Effector memory CD4-positive, alpha-beta T cell (primary cell): ENCODE results near the gene VWA3B.
"Not testable (repeated sequence)": the region's sequence is repeated elsewhere in the genome, so short reads cannot be mapped to it uniquely, and the experiment has no call there.

ENCODE experiments used
- DNase-seq, 3 donors: peaks; one replicate each; pipeline ENCODE4 v3.0.0-alpha.2; 2020
- H3K27ac ChIP-seq: 2 replicates; pipeline ENCODE4 v1.7.0; 2013; ENCODE audit warnings: mild to moderate bottlenecking, low read length, moderate library complexity; ENCODE audit not compliant: insufficient read depth, poor library complexity, severe bottlenecking
- H3K27me3 ChIP-seq: replicated peaks from 2 replicates; pipeline ENCODE4 v1.7.0; 2013; ENCODE audit warnings: mild to moderate bottlenecking, low read length; ENCODE audit not compliant: insufficient read depth, control insufficient read depth, poor library complexity, severe bottlenecking
- H3K36me3 ChIP-seq: 2 replicates; pipeline ENCODE4 v1.7.0; 2013; ENCODE audit warnings: mild to moderate bottlenecking, low read length, moderate library complexity; ENCODE audit not compliant: control insufficient read depth, insufficient read depth
- H3K4me1 ChIP-seq: 2 replicates; pipeline ENCODE4 v1.7.0; 2013; ENCODE audit warnings: low read length, mild to moderate bottlenecking; ENCODE audit not compliant: control insufficient read depth, insufficient read depth, poor library complexity, severe bottlenecking
- H3K4me3 ChIP-seq: 2 replicates; pipeline ENCODE4 v1.7.0; 2013; ENCODE audit warnings: low read length, low read depth, mild to moderate bottlenecking; ENCODE audit not compliant: insufficient read depth, poor library complexity, severe bottlenecking
- H3K9me3 ChIP-seq: 2 replicates; pipeline ENCODE4 v1.7.0; 2013; ENCODE audit warnings: mild to moderate bottlenecking, low read length, moderate library complexity; ENCODE audit not compliant: control insufficient read depth

The VWA3B gene

DNA sequence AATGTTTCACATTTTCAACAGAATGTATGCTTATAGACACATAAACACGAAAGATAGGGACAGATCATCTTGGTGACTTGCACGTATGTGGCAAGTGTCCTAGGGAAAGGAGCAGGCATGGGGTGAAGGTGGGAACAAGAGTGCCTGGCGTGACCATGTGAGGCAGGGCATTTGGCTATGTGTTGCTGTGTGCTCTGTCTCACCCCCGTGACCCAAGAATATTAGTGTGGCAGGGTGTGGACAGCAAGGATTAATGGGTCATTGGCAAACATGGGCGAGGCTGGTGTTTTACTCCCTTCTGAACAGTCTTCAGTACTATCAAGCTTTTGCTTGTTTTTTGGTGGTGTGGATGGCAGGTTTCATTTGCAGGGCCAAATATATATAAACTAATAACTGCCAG lies 1.3 kb upstream of the VWA3B start:
- Histone ChIP-seq H3K27ac (no peak overlapping the region), H3K9me3 (no peaks in the 10 kb centered on the region), H3K27me3 (peaks cover 19% of the 10 kb centered on the region), H3K4me3 (no peak overlapping the region), H3K36me3 (no peaks in the 10 kb centered on the region), H3K4me1 (peaks cover 9% of the 10 kb centered on the region)
- no peak for DNase-seq

DNA sequence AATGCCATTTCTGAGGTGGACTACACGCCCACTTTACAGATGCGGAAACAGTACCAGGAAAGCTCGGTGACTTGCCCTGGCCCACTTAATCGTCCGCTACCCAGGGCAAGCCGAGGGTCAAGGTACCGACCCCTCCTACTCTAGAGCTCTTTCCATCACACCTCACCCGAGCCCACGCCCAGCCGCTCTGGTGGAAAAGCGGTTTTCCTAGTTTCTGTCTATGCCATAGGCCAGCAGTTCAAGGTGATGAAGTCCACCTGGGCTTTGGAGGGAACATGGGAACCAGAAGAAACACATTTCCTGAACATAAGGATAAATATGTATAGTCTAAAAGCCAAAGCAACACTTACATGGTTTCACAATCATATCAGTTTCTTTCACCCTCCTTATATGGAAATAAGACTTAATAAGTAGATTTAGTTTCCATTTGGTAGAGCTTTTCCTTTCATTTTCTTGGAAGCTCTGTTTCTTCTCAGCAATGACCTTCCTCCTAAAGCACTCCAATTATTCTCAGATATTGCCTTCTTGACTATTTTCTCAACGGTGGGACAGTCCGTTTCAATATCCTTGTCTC lies 567 bp downstream of the VWA3B start:
- Histone ChIP-seq H3K27ac (no peak overlapping the region), H3K4me3 (peak overlapping the region; percentile 30), H3K36me3 (no peaks in the 10 kb centered on the region), H3K4me1 (peaks cover 9% of the 10 kb centered on the region), H3K27me3 (peaks cover 19% of the 10 kb centered on the region), H3K9me3 (no peaks in the 10 kb centered on the region)
- no peak for DNase-seq

DNA sequence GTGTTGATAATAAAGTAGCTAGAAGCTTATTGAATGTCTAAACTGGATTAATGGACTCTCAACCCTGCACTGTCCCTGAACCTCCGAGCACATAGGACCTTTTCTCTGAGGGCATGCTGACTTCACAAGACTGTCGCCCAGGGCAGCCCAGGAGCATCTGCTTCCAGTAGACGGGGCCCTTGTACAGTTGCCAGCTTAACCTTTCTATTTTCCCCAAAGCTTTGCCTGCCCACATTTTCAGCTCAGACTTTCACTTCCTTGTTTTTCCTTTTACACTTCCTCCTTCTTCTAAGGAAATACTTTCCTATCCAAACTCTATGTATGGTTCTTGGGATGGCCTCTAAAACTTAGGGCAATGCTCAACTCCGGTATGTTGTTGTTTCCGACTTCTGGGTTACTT lies 1.3 kb downstream of the VWA3B start:
- no peak overlapping the region for H3K4me3 ChIP-seq
- DNase-seq: no peak
- H3K27me3 ChIP-seq: peaks cover 19% of the 10 kb centered on the region
- no peaks in the 10 kb centered on the region for H3K9me3 ChIP-seq
- no peak overlapping the region for H3K27ac ChIP-seq
- H3K36me3 ChIP-seq: no peaks in the 10 kb centered on the region
- peaks cover 9% of the 10 kb centered on the region for H3K4me1 ChIP-seq

DNA sequence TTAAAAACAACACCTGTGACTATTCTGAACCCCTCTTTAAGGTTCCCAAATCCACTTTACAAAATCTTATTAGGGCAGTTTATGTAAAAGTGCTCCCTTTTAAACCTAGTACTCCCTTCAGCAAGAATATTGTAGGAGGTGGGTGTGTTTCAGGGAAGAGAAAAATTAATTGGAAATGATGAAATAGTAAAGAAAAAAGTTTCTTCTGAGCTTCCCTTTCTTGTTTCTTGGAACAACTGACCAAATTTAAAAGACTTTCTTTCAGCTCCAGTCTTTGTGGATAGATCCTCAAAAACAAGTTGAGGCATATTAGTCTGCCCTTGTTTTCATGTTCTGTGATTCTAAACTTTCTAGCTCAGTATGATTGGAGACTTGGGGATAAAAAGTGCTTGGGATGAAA lies 3.0 kb downstream of the VWA3B start:
- H3K27ac ChIP-seq: no peak overlapping the region
- no peak overlapping the region for H3K4me3 ChIP-seq
- H3K27me3 ChIP-seq: peaks cover 15% of the 10 kb centered on the region
- no peaks in the 10 kb centered on the region for H3K9me3 ChIP-seq
- DNase-seq: no peak
- H3K4me1 ChIP-seq: peaks cover 9% of the 10 kb centered on the region
- H3K36me3 ChIP-seq: no peaks in the 10 kb centered on the region

DNA sequence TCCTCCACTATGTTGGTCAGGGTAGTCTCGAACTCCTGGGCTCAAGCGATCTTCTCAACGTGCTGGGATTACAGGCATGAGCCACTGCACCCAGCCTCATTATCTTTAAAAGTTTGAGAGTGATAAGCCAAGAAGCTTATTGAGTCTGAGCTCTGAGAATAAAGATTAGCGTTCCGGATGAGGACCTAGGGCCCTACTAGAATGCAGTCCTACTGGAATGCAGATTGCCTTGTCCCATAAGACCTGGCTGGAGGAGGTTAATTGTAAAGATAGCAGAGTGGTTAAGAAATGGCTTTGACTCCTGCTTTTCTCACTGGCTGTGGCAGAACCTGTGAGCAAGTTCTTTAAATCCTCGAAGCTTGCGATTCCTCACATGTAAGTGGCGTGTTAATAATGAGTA lies 4.0 kb downstream of the VWA3B start:
- no peaks in the 10 kb centered on the region for H3K9me3 ChIP-seq
- H3K4me3 ChIP-seq: no peak overlapping the region
- no peak overlapping the region for H3K27ac ChIP-seq
- H3K27me3 ChIP-seq: peaks cover 15% of the 10 kb centered on the region
- H3K36me3 ChIP-seq: no peaks in the 10 kb centered on the region
- DNase-seq: no peak
- peaks cover 9% of the 10 kb centered on the region for H3K4me1 ChIP-seq

DNA sequence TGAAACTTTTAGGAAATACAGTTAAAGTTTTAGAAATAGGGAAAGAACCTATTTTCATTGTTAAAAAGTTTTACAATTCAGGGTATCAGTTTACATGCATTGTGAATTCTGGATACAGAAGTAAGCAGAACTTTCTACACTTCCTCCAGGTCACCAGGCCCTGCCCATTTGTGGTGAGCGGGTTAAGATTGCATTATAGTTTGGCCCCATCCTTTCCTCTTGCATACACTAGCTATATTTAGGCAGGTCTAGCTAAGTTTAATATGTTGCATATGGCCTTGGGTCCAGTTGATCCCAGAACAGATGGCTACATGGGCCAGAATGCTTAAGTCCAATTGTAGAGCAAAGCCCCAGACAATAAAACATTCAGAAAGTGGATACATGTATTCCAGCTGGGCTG lies 4.8 kb downstream of the VWA3B start:
- Histone ChIP-seq H3K4me1 (peaks cover 8% of the 10 kb centered on the region), H3K36me3 (no peaks in the 10 kb centered on the region), H3K4me3 (no peak overlapping the region), H3K27ac (no peak overlapping the region), H3K27me3 (peaks cover 9% of the 10 kb centered on the region), H3K9me3 (no peaks in the 10 kb centered on the region)
- no peak for DNase-seq

DNA sequence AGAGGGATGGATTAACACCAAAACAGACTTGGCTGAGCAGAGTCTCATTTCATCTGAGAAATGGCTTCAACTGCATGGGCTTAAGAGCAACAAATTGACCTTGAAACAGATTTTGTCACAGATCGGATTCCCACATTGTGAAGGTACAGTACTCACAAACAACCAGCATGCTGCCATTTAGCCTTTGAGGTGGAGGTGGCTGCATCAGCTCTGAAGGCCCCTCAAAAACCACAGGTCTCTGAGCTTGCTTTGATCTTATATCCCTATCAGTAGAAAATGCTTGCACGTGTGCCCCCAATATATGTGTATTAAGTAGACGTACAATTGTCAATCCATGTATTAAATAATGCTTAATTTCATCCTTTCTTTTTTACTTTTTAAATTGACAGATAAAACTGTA lies 6.2 kb downstream of the VWA3B start:
- no peak overlapping the region for H3K27ac ChIP-seq
- no peaks in the 10 kb centered on the region for H3K36me3 ChIP-seq
- H3K4me3 ChIP-seq: no peak overlapping the region
- H3K4me1 ChIP-seq: no peaks in the 10 kb centered on the region
- H3K9me3 ChIP-seq: no peaks in the 10 kb centered on the region
- no peaks in the 10 kb centered on the region for H3K27me3 ChIP-seq
- no peak for DNase-seq

DNA sequence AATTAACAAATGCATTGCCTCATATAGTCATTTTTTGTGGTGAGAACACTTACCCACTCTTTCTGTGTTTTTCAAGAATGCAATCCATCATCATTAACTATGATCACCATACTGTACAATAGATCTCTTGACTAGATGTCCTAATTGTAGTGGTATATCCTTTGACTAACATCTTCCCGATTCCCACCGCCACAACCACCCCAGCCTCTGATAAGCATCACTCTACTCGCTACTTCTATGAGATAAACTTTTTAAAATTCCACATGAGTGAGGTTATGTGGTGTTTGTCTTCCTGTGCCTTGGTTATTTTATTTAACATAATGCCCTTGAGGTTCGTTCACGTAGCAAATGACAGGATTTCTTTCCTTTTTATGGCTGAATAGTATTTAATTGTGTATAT lies 6.6 kb downstream of the VWA3B start:
- Histone ChIP-seq H3K36me3 (no peaks in the 10 kb centered on the region), H3K27me3 (no peaks in the 10 kb centered on the region), H3K9me3 (no peaks in the 10 kb centered on the region), H3K4me3 (no peak overlapping the region), H3K27ac (no peak overlapping the region), H3K4me1 (no peaks in the 10 kb centered on the region)
- DNase-seq: no peak

DNA sequence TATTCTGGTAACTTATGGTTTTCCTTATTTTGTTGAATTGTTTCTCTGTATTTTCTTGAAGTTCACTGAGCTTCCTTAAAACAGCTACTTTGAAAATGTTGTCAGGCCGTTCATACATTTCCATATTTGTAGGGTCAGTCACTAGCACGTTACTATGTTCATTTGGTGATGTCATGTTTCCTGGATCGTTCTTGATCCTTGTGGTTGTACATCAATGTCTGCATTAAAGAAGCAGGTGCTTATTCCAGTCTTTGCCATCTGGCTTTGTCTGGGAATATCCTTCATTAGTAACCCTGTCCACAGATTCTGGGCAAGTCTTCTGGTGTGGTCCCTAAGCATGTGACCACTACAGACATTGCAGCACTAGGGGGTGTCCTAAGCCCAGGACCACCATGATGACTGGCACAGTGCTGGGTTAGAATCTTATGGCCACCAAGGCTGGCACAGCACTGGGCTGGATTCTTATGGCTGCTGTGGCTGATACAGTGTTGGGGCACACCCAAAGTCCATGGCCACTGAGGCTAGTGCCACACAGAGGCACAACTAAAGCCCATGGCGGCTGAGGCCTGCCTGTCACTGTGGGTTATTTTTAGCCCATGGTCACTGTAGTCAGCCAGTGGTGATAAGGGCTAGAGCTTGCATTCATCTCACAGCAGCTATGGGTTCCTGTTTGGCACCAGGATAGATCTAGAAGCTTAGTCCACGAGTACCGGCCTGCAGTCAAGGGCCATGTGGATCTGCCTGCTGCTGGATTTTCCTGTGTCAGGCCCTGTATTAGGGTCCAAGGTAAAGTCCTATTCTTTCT lies 13.2 kb downstream of the VWA3B start:
- H3K9me3 ChIP-seq: no peaks in the 10 kb centered on the region
- no peak overlapping the region for H3K4me3 ChIP-seq
- H3K36me3 ChIP-seq: no peaks in the 10 kb centered on the region
- no peak for DNase-seq
- H3K4me1 ChIP-seq: no peaks in the 10 kb centered on the region
- H3K27me3 ChIP-seq: no peaks in the 10 kb centered on the region
- H3K27ac ChIP-seq: no peak overlapping the region

DNA sequence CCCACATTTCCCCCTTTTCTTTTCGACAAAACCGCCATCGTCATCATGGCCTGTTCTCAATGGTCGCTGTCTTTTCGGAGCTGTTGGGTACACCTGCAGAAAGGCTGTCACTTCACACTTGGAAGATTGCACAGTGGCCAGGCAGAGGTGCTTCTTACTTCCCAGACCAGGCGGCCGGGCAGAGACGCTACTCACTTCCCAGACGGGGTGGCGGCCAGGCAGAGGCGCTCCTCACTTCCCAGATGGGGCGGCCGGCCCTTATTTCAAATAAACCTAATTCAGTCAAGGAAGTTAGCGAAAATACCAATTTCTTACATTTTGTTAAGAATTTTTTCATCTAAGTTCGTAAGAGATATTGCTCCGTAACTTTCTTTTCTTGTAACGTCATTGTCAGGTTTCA lies 15.3 kb downstream of the VWA3B start:
- not testable (repeated sequence) for H3K9me3 ChIP-seq, DNase-seq, H3K4me1 ChIP-seq, H3K36me3 ChIP-seq, H3K27me3 ChIP-seq, H3K27ac ChIP-seq, H3K4me3 ChIP-seq
